Endodermal cell (in vitro differentiated cells): ENCODE results near the gene CAMK1. TPM values are rescaled to one million over a fixed set of nuclear protein-coding genes. Genes with fewer than 3 reads are reported as not detected.

Source experiments
- DNase-seq: peaks from one replicate; pipeline ENCODE4 v3.0.0-alpha.2; 2017
- H3K27ac ChIP-seq: 2 replicates; pipeline ENCODE4 v1.5.1; 2013; ENCODE audit warnings: mild to moderate bottlenecking, low read depth, low read length, moderate library complexity
- H3K27me3 ChIP-seq: 2 replicates; pipeline ENCODE4 v1.6.1; 2013; ENCODE audit warnings: mild to moderate bottlenecking, low read length, moderate library complexity; ENCODE audit not compliant: insufficient read depth, control insufficient read depth, poor library complexity, severe bottlenecking
- H3K36me3 ChIP-seq: 2 replicates; pipeline ENCODE4 v1.7.0; 2013; ENCODE audit warnings: mild to moderate bottlenecking, low read length, moderate library complexity; ENCODE audit not compliant: control insufficient read depth, insufficient read depth
- H3K4me1 ChIP-seq: one replicate; pipeline ENCODE4 v1.7.0; 2013; ENCODE audit warnings: low read length; ENCODE audit not compliant: control insufficient read depth, insufficient read depth
- H3K4me3 ChIP-seq: 2 replicates; pipeline ENCODE4 v1.5.1; 2013; ENCODE audit warnings: mild to moderate bottlenecking, low read length, moderate library complexity
- H3K9ac ChIP-seq: 2 replicates; pipeline ENCODE4 v1.6.1; 2013; ENCODE audit warnings: mild to moderate bottlenecking, low read length, moderate library complexity; ENCODE audit not compliant: poor library complexity, severe bottlenecking; ENCODE audit errors: extremely low read depth
- H3K9me3 ChIP-seq: 2 replicates; pipeline ENCODE4 v1.6.1; 2013; ENCODE audit warnings: mild to moderate bottlenecking, low read length, moderate library complexity; ENCODE audit not compliant: control insufficient read depth
- H3K27ac Mint-ChIP-seq: 2 replicates; pipeline ENCODE4 v1.8.0; 2020; ENCODE audit warnings: mixed read lengths
- H3K27me3 Mint-ChIP-seq: 2 replicates; pipeline ENCODE4 v1.8.0; 2021; ENCODE audit warnings: mild to moderate bottlenecking, mixed read lengths; ENCODE audit not compliant: insufficient read depth
- H3K36me3 Mint-ChIP-seq: 2 replicates; pipeline ENCODE4 v1.8.0; 2020; ENCODE audit warnings: low read depth, mixed read lengths
- H3K4me1 Mint-ChIP-seq: 2 replicates; pipeline ENCODE4 v1.8.0; 2020; ENCODE audit warnings: mixed read lengths
- H3K4me3 Mint-ChIP-seq: 2 replicates; pipeline ENCODE4 v1.8.0; 2020; ENCODE audit warnings: mild to moderate bottlenecking, moderate library complexity, mixed read lengths
- H3K9me3 Mint-ChIP-seq: 2 replicates; pipeline ENCODE4 v1.8.0; 2020; ENCODE audit warnings: mild to moderate bottlenecking, mixed read lengths
- WGBS, 2 experiments: methylation state at CpG; one replicate each; pipeline versions ENCODE4 v1.1.5 to v1.1.7; 2013; ENCODE audit warnings: missing lambda C conversion rate in 2 of 2, mixed read lengths in 1 of 2; ENCODE audit not compliant: insufficient coverage in 1 of 2, insufficient read length in 1 of 2; 5-methylcytosine and 5-hydroxymethylcytosine counted together
- total RNA-seq, 2 donors: library from RNA; stranded (reverse); fragmentation: NEBNext Ultra II Directional in 1 of 2; extraction: Animal tissue kit (Norgen Biotek cat#: 25700) in 1 of 2; gene quantifications; 2 replicates in 1 of 2; 3 replicates in 1 of 2; pipeline ENCODE4 v1.2.1, GENCODE V29; 2021
- TF ChIP-seq, protein P1 (sequence below): fragments of 200-600 bp; sonication (generic); conservative IDR thresholded peaks from 2 replicates; pipeline ENCODE4 v1.5.0; 2021; ENCODE audit warnings: antibody characterized with exemption, mild to moderate bottlenecking

The CAMK1 gene
- total RNA-seq, 2 donors from 2014 or later, result 10.1 to 13.3 TPM

GRCh38 chr3:9794400-9794799, 24.7 kb upstream of the CAMK1 start:
- H3K36me3 Mint-ChIP-seq, result peaks cover 44% of the 10 kb centered on the region
- 96% methylated on average over 9 to 11 of the region's 11 CpGs for WGBS, 2 experiments
- no peaks in the 10 kb centered on the region for H3K27me3 Mint-ChIP-seq
- peak overlapping the region; percentile 92 for H3K4me3 Mint-ChIP-seq
- peaks cover 11% of the 10 kb centered on the region for H3K4me1 Mint-ChIP-seq
- H3K9ac ChIP-seq, result no peak overlapping the region
- peaks cover 54% of the 10 kb centered on the region for H3K36me3 ChIP-seq
- peak overlapping the region; percentile 27 for H3K27ac Mint-ChIP-seq
- H3K9me3 ChIP-seq, result no peaks in the 10 kb centered on the region
- H3K27me3 ChIP-seq, result no peaks in the 10 kb centered on the region
- TF ChIP-seq, protein P1, sequence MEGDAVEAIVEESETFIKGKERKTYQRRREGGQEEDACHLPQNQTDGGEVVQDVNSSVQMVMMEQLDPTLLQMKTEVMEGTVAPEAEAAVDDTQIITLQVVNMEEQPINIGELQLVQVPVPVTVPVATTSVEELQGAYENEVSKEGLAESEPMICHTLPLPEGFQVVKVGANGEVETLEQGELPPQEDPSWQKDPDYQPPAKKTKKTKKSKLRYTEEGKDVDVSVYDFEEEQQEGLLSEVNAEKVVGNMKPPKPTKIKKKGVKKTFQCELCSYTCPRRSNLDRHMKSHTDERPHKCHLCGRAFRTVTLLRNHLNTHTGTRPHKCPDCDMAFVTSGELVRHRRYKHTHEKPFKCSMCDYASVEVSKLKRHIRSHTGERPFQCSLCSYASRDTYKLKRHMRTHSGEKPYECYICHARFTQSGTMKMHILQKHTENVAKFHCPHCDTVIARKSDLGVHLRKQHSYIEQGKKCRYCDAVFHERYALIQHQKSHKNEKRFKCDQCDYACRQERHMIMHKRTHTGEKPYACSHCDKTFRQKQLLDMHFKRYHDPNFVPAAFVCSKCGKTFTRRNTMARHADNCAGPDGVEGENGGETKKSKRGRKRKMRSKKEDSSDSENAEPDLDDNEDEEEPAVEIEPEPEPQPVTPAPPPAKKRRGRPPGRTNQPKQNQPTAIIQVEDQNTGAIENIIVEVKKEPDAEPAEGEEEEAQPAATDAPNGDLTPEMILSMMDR, result no peak
- no peak overlapping the region for H3K4me3 ChIP-seq
- no peaks in the 10 kb centered on the region for H3K4me1 ChIP-seq
- no peak overlapping the region for H3K27ac ChIP-seq
- no peak for DNase-seq
- no peaks in the 10 kb centered on the region for H3K9me3 Mint-ChIP-seq

DNA sequence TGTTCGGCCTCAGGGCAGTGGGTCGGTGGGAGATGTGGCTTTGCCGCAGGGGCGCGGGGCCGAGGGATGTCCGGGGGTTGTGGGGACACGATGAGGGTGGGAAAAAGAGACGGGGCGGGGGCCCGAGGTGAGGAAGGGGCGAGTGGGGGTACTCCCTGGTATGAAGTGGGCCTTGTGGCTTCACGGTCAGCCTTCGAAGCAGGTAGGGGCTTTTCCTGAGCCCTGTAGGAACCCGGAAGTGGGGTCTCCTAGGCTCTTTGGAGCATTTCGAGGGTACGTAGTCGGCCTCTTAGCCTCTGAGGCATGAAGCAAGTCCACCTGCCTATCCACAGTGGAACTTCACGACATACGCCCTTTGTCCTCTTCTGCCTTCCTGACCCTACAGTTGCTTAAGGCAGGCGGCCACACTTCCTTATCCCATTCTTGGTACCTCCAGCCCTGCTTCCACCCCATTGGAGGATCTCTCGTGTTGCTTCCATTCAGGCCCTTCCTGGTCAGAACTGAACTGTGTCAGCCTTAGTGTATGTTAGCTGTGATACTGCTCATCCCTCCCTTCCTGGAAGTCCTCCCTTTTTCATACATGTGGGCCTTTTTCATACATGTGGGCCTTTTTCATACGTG, 23.5 kb upstream of the CAMK1 start:
- H3K4me1 ChIP-seq, result no peaks in the 10 kb centered on the region
- peaks cover 49% of the 10 kb centered on the region for H3K36me3 ChIP-seq
- TF ChIP-seq, protein P1, result no peak
- peak overlapping the region; percentile 95 for H3K9ac ChIP-seq
- peak overlapping the region; percentile 100 for H3K27ac Mint-ChIP-seq
- peak overlapping the region; percentile 99 for H3K27ac ChIP-seq
- H3K27me3 ChIP-seq, result no peaks in the 10 kb centered on the region
- 1% methylated on average over 12 to 23 of the region's 23 CpGs for WGBS, 2 experiments
- H3K4me3 Mint-ChIP-seq, result peak overlapping the region; percentile 92
- DNase-seq, result no peak
- no peaks in the 10 kb centered on the region for H3K9me3 ChIP-seq
- H3K36me3 Mint-ChIP-seq, result peaks cover 48% of the 10 kb centered on the region
- peaks cover 11% of the 10 kb centered on the region for H3K4me1 Mint-ChIP-seq
- no peaks in the 10 kb centered on the region for H3K9me3 Mint-ChIP-seq
- peak overlapping the region; percentile 90 for H3K4me3 ChIP-seq
- H3K27me3 Mint-ChIP-seq, result no peaks in the 10 kb centered on the region

DNA sequence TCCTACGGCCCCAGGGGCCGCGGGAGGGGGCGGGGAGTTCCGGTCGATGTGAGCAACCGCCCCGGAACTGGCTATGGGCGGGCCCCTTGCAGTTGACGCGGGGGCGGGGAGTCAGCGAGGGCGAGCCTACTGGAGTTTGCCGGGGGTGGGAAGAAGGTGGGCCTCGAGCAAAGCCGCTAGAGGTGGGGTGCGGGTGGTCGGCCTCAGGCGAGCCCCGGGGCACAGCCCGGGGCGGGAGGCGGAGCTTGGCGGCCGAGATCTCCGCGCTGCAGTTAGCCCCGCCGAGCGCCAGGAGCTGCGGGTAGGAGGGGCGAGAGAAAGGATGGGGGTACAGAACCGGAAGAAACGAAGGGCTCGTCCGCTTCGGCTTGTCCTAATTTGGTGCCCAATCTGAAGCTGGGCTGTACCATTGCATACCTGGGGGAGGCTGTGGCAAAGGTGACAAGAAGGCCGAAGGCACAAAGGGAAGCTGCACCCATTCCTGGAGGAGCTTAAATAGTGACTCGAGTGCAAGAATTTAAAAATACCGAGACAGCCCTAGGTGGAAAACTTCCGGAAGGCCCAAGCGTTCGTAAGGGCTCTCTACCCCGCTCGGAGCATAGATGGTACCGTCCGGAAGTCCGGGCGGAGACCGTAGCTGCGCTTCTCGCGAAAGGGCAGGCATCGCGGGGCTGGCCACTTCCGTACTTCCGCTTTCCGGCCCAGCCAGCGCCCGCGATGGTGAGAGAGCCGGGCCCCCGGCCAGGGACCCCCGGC, 22.8 kb upstream of the CAMK1 start, which contains the start of the genes ARPC4 and TADA3:
Gene ARPC4 (plus strand): TSS at position 678 of the 756 bp plus-strand sequence. CDS start 40 bp downstream, at position 718.
Gene TADA3 (minus strand): TSS at position 69 of the 756 bp plus-strand sequence. CDS start 1,007 bp downstream, outside the sequence.
- peak within 1 kb of the TSS; percentile 100 for H3K27ac Mint-ChIP-seq
- H3K4me1 Mint-ChIP-seq, result peaks cover 11% of the 10 kb centered on the region
- peak; percentile 95 for DNase-seq
- Histone ChIP-seq H3K4me1 (no peaks in the 10 kb centered on the region), H3K4me3 (peak within 1 kb of the TSS; percentile 90), H3K27ac (peak within 1 kb of the TSS; percentile 99), H3K27me3 (no peaks in the 10 kb centered on the region), H3K9me3 (no peaks in the 10 kb centered on the region), H3K36me3 (peaks cover 47% of the 10 kb centered on the region), H3K9ac (peak within 1 kb of the TSS; percentile 95)
- peaks cover 46% of the 10 kb centered on the region for H3K36me3 Mint-ChIP-seq
- TF ChIP-seq, protein P1, result peak; percentile 26
- no peaks in the 10 kb centered on the region for H3K9me3 Mint-ChIP-seq
- peak within 1 kb of the TSS; percentile 92 for H3K4me3 Mint-ChIP-seq
- no peaks in the 10 kb centered on the region for H3K27me3 Mint-ChIP-seq
- WGBS, 2 experiments, result 0% methylated on average over 20 to 65 of the region's 65 CpGs
